Neuronal stem cell (in vitro differentiated cells): ENCODE measurements around the gene CLCN4.

Source experiments
- DNase-seq: peaks from one replicate; pipeline ENCODE4 v3.0.0-alpha.2; 2013; ENCODE audit warnings: low spot score
- H2AFZ ChIP-seq: one replicate; pipeline ENCODE4 v1.6.1; 2013; ENCODE audit warnings: mild to moderate bottlenecking, low read length, inconsistent platforms
- H2AK5ac ChIP-seq: 2 replicates; pipeline ENCODE4 v1.6.1; 2013; ENCODE audit warnings: low read depth, mild to moderate bottlenecking, inconsistent platforms, low read length, moderate library complexity, mixed read lengths
- H2BK120ac ChIP-seq: 2 replicates; pipeline ENCODE4 v1.6.1; 2013; ENCODE audit warnings: low read depth, mild to moderate bottlenecking, inconsistent platforms, low read length, moderate library complexity, mixed read lengths
- H2BK12ac ChIP-seq: one replicate; pipeline ENCODE4 v1.6.1; 2013; ENCODE audit warnings: low read length, inconsistent platforms
- H2BK15ac ChIP-seq: 2 replicates; pipeline ENCODE4 v1.6.1; 2013; ENCODE audit warnings: mild to moderate bottlenecking, low read length, inconsistent platforms, mixed read lengths
- H2BK5ac ChIP-seq: one replicate; pipeline ENCODE4 v1.6.1; 2013; ENCODE audit warnings: inconsistent platforms, mild to moderate bottlenecking, low read length, moderate library complexity
- H3K14ac ChIP-seq: one replicate; pipeline ENCODE4 v1.6.1; 2013; ENCODE audit warnings: low read length, inconsistent platforms
- H3K18ac ChIP-seq: 2 replicates; pipeline ENCODE4 v1.6.1; 2013; ENCODE audit warnings: low read length, inconsistent platforms
- H3K23ac ChIP-seq: 2 replicates; pipeline ENCODE4 v1.6.1; 2013; ENCODE audit warnings: low read depth, mild to moderate bottlenecking, mixed read lengths, low read length, inconsistent platforms; ENCODE audit not compliant: poor library complexity
- H3K27ac ChIP-seq: replicated peaks from 3 replicates; pipeline ENCODE4 v1.5.1; 2013; ENCODE audit warnings: low read length, inconsistent platforms
- H3K27me3 ChIP-seq, 3 experiments: 2 replicates each; pipeline ENCODE4 v1.6.1; 2013; ENCODE audit warnings: low read length in 3 of 3, mild to moderate bottlenecking in 2 of 3, inconsistent platforms in 1 of 3, low read depth in 1 of 3, mixed read lengths in 1 of 3, moderate library complexity in 1 of 3; ENCODE audit not compliant: control insufficient read depth in 3 of 3, insufficient read depth in 3 of 3
- H3K36me3 ChIP-seq, 2 donors: replicated peaks in 1 of 2; 2 replicates each; pipeline ENCODE4 v1.6.1; 2013; ENCODE audit warnings: low read length in 2 of 2; ENCODE audit not compliant: control insufficient read depth in 2 of 2, insufficient read depth in 2 of 2
- H3K4ac ChIP-seq: 2 replicates; pipeline ENCODE4 v1.6.1; 2013; ENCODE audit warnings: inconsistent platforms, mild to moderate bottlenecking, low read length, moderate library complexity
- H3K4me1 ChIP-seq, 2 donors: 1 replicate in 1 of 2; 2 replicates in 1 of 2; pipeline ENCODE4 v1.6.1; 2013; ENCODE audit warnings: low read length in 2 of 2, low read depth in 1 of 2; ENCODE audit not compliant: control insufficient read depth in 2 of 2, insufficient read depth in 1 of 2
- H3K4me2 ChIP-seq: one replicate; pipeline ENCODE4 v1.6.1; 2013; ENCODE audit warnings: mild to moderate bottlenecking, low read length, inconsistent platforms; ENCODE audit not compliant: insufficient read depth, poor library complexity, severe bottlenecking
- H3K4me3 ChIP-seq, 2 donors: 2 replicates each; pipeline ENCODE4 v1.5.1; 2013; ENCODE audit warnings: low read length in 2 of 2, mild to moderate bottlenecking in 2 of 2, inconsistent platforms in 1 of 2, moderate library complexity in 1 of 2
- H3K79me1 ChIP-seq: one replicate; pipeline ENCODE4 v1.6.1; 2013; ENCODE audit warnings: low read depth, mild to moderate bottlenecking, inconsistent platforms, low read length, moderate library complexity
- H3K9ac ChIP-seq: one replicate; pipeline ENCODE4 v1.6.1; 2013; ENCODE audit warnings: mild to moderate bottlenecking, low read depth, low read length, inconsistent platforms; ENCODE audit not compliant: poor library complexity
- H3K9me3 ChIP-seq, 2 donors: replicated peaks in 1 of 2; 2 replicates each; pipeline versions ENCODE3 to v1.6.1; 2013; ENCODE audit warnings: low read length in 2 of 2, mild to moderate bottlenecking in 2 of 2, inconsistent platforms in 1 of 2, low read depth in 1 of 2, mixed read lengths in 1 of 2, moderate library complexity in 1 of 2; ENCODE audit not compliant: control insufficient read depth in 2 of 2, insufficient read depth in 1 of 2
- H4K8ac ChIP-seq: one replicate; pipeline ENCODE4 v1.6.1; 2013; ENCODE audit warnings: low read depth, mild to moderate bottlenecking, inconsistent platforms, low read length, moderate library complexity
- H4K91ac ChIP-seq: one replicate; pipeline ENCODE4 v1.6.1; 2013; ENCODE audit warnings: low read length, low read depth, mild to moderate bottlenecking, inconsistent platforms; ENCODE audit not compliant: poor library complexity
- WGBS, 2 donors: extraction: QIAGEN DNeasy Blood & Tissue Kit; methylation state at CpG; one replicate each; pipeline ENCODE4 v1.1.7; 2013; ENCODE audit warnings: missing lambda C conversion rate in 2 of 2, mixed read lengths in 1 of 2; ENCODE audit not compliant: insufficient read length in 2 of 2, insufficient replicate concordance in 1 of 2; ENCODE audit errors: extremely low coverage in 2 of 2; 5-methylcytosine and 5-hydroxymethylcytosine counted together

The CLCN4 gene

GRCh38 chrX:10159145-10159468 is 2.3 kb downstream of the CLCN4 start:
- Histone ChIP-seq H2AFZ (no peak overlapping the region), H2BK5ac (no peak overlapping the region), H3K18ac (no peak overlapping the region), H2AK5ac (no peak overlapping the region), H3K9me3 (no peaks in the 10 kb centered on the region), H3K79me1 (peaks cover 2% of the 10 kb centered on the region), H3K27ac (no peak overlapping the region), H3K4ac (no peak overlapping the region), H3K23ac (no peak overlapping the region), H2BK120ac (no peak overlapping the region), H2BK12ac (no peak overlapping the region), H3K4me2 (no peak overlapping the region), H3K27me3 (peaks cover 0 to 2% (median 0%) of the 10 kb centered on the region in 3 experiments), H2BK15ac (no peak overlapping the region), H4K8ac (no peak overlapping the region), H3K14ac (no peak overlapping the region), H4K91ac (no peak overlapping the region), H3K36me3 (no peaks in the 10 kb centered on the region), H3K9ac (no peak overlapping the region), H3K4me3 (no peak overlapping the region), H3K4me1 (peaks cover 0 to 2% of the 10 kb centered on the region in 2 donors)
- DNase-seq, result no peak
- no CpG with 5 or more reads among the region's 7 CpGs for WGBS, 2 donors

DNA sequence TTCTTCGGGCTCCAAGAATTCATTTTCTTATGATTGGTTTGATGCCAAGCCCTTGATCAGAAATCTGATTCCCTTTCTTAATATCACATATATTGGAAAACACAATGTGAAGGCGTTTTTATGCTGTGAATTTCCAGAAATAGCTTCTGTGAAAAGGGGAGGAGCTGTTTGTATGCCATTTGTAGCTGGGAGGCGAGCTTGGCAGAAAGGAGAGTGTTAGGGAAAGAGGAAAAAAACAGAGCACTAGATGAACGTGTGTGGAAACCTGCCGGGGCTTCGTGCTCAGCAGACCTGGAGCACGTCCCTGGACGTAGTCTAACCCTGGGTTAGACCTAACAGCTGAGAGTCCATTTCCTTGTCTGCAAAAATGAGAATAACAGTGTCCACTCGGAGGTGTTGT is 3.4 kb downstream of the CLCN4 start:
- no peak overlapping the region for H3K4me3 ChIP-seq
- H2AFZ ChIP-seq, result no peak overlapping the region
- H3K79me1 ChIP-seq, result peaks cover 2% of the 10 kb centered on the region
- no peak overlapping the region for H2BK12ac ChIP-seq
- no peak overlapping the region for H4K91ac ChIP-seq
- no peak overlapping the region for H3K23ac ChIP-seq
- H3K4me2 ChIP-seq, result no peak overlapping the region
- no peak overlapping the region for H2BK120ac ChIP-seq
- no peak overlapping the region for H2AK5ac ChIP-seq
- no peak overlapping the region for H2BK15ac ChIP-seq
- peaks cover 0 to 2% (median 0%) of the 10 kb centered on the region in 3 experiments for H3K27me3 ChIP-seq
- H3K27ac ChIP-seq, result no peak overlapping the region
- WGBS, 2 donors, result no CpG with 5 or more reads among the region's 9 CpGs
- no peaks in the 10 kb centered on the region for H3K36me3 ChIP-seq
- no peak for DNase-seq
- H3K18ac ChIP-seq, result no peak overlapping the region
- H3K4me1 ChIP-seq, result peaks cover 0 to 2% of the 10 kb centered on the region in 2 donors
- H4K8ac ChIP-seq, result no peak overlapping the region
- no peak overlapping the region for H3K14ac ChIP-seq
- no peak overlapping the region for H3K4ac ChIP-seq
- no peaks in the 10 kb centered on the region for H3K9me3 ChIP-seq
- no peak overlapping the region for H2BK5ac ChIP-seq
- H3K9ac ChIP-seq, result no peak overlapping the region

DNA sequence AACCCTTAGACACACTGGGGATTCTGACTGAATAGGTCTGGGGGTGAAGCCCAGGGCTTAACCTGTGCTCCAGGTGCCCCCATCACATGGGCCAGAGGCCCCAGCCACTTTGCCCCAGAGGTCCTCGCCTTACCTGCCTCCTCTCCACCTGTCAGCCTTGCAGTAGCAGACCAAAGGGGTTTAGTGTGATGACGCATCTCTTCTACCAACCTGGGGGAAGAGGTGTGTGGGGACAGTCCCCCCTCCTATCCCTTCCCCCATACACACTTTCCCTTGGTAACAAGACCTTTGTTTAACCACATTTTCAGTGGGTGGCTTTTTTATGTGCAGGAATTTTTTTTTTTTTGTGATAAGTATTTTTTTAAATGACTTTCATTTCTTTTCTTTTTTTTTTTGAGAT is 6.3 kb downstream of the CLCN4 start:
- Histone ChIP-seq H2AFZ (no peak overlapping the region), H2BK12ac (no peak overlapping the region), H2BK15ac (no peak overlapping the region), H2BK5ac (no peak overlapping the region), H3K27ac (no peak overlapping the region), H2BK120ac (no peak overlapping the region), H3K79me1 (peaks cover 6% of the 10 kb centered on the region), H3K14ac (no peak overlapping the region), H3K4ac (no peak overlapping the region), H3K36me3 (no peaks in the 10 kb centered on the region), H4K8ac (no peak overlapping the region), H4K91ac (no peak overlapping the region), H3K27me3 (peaks cover 0 to 2% (median 0%) of the 10 kb centered on the region in 3 experiments), H3K4me2 (no peak overlapping the region), H3K9ac (no peak overlapping the region), H3K4me1 (peaks cover 0 to 2% of the 10 kb centered on the region in 2 donors), H3K4me3 (no peak overlapping the region), H2AK5ac (no peak overlapping the region), H3K18ac (no peak overlapping the region), H3K23ac (no peak overlapping the region), H3K9me3 (no peaks in the 10 kb centered on the region)
- WGBS, 2 donors, result no CpG with 5 or more reads among the region's 2 CpGs
- DNase-seq, result no peak

DNA sequence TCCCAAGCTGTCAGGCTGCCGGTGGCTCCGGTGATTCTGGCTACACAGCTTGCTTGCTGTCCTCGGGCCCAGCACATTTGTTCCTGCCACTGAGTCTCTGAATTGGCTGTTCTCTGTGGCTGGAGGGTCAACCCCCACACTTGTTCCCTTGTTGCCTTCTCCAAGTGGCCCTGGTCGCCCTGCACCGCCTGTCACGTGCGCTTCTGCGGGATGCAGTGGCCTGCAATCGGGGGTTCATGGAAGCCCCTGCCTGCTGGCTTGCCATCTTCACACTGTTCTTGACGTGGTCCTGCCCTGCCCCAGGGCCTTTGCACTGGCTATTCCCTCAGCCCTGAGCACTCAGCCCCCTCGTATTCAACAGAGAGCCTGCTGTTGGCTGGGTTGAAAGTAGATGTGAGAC is 8.1 kb downstream of the CLCN4 start:
- Histone ChIP-seq H3K27ac (no peak overlapping the region), H3K9me3 (no peaks in the 10 kb centered on the region), H3K4me2 (no peak overlapping the region), H2AK5ac (no peak overlapping the region), H2BK15ac (no peak overlapping the region), H3K4me3 (no peak overlapping the region), H3K27me3 (no peaks in the 10 kb centered on the region), H3K4ac (no peak overlapping the region), H2BK120ac (no peak overlapping the region), H2BK12ac (no peak overlapping the region), H3K4me1 (no peaks in the 10 kb centered on the region), H2AFZ (no peak overlapping the region), H2BK5ac (no peak overlapping the region), H3K23ac (no peak overlapping the region), H3K36me3 (no peaks in the 10 kb centered on the region), H3K79me1 (peaks cover 6% of the 10 kb centered on the region), H3K14ac (no peak overlapping the region), H3K18ac (no peak overlapping the region), H3K9ac (no peak overlapping the region), H4K91ac (no peak overlapping the region), H4K8ac (no peak overlapping the region)
- no peak for DNase-seq
- no CpG with 5 or more reads among the region's 11 CpGs for WGBS, 2 donors
